K562 (cell line): ENCODE data around the gene SLC25A20. TPM values are rescaled to one million over a fixed set of nuclear protein-coding genes. Genes with fewer than 3 reads are reported as not detected.

ENCODE experiments used
- ADNP ChIP-seq: fragments of 200-800 bp; sonication (Bioruptor generic); IDR thresholded peaks from 2 replicates; pipeline ENCODE4 v1.6.1; 2016; ENCODE audit warnings: missing genetic modification characterization, missing compliant biosample characterization
- ASH1L ChIP-seq: fragments of 450-650 bp; IDR thresholded peaks from 2 replicates; pipeline ENCODE4 v1.6.1; 2018; ENCODE audit warnings: borderline replicate concordance, mild to moderate bottlenecking, low read depth; ENCODE audit not compliant: partially characterized antibody
- CREB3L1 ChIP-seq: fragments of 450-650 bp; IDR thresholded peaks from 2 replicates; pipeline ENCODE4 v1.6.1; 2014; ENCODE audit warnings: low read depth, mild to moderate bottlenecking, moderate library complexity, borderline replicate concordance
- E2F1 ChIP-seq: sonication (generic); formaldehyde crosslinking; IDR thresholded peaks from 2 replicates; pipeline ENCODE4 v1.8.1; 2023; ENCODE audit warnings: mild to moderate bottlenecking, missing genetic modification reagents, moderate library complexity
- EP400 ChIP-seq: fragments of 450-650 bp; IDR thresholded peaks from 2 replicates; pipeline ENCODE4 v1.6.1; 2017; ENCODE audit warnings: antibody characterized with exemption, mild to moderate bottlenecking, moderate library complexity
- ETS2 ChIP-seq: IDR thresholded peaks from 2 replicates; pipeline ENCODE4 v1.6.1; 2016; ENCODE audit warnings: borderline replicate concordance, missing genetic modification characterization, mild to moderate bottlenecking, moderate library complexity, missing compliant biosample characterization; ENCODE audit not compliant: poor library complexity, severe bottlenecking
- FOXP1 ChIP-seq: sonication (generic); formaldehyde crosslinking; IDR thresholded peaks from 2 replicates; pipeline ENCODE4 v1.8.0; 2022; ENCODE audit warnings: mild to moderate bottlenecking, missing genetic modification reagents
- MXD1 ChIP-seq: fragments of 250-450 bp; sonication (Bioruptor Pico); IDR thresholded peaks from 2 replicates; pipeline ENCODE4 v1.8.0; 2021; ENCODE audit warnings: borderline replicate concordance, mild to moderate bottlenecking, moderate library complexity; ENCODE audit not compliant: poor library complexity, severe bottlenecking
- NFIX ChIP-seq: fragments of 250-450 bp; sonication (Bioruptor Pico); IDR thresholded peaks from 2 replicates; pipeline ENCODE4 v1.4.0; 2020; ENCODE audit warnings: low read depth, mild to moderate bottlenecking, moderate library complexity
- NUFIP1 ChIP-seq: fragments of 450-650 bp; IDR thresholded peaks from 2 replicates; pipeline ENCODE4 v1.6.1; 2018; ENCODE audit not compliant: partially characterized antibody
- RBBP5 ChIP-seq: fragments of 200-600 bp; sonication (generic); IDR thresholded peaks from 2 replicates; pipeline ENCODE4 v1.6.1; 2012; ENCODE audit warnings: borderline replicate concordance, mild to moderate bottlenecking, low read length, control low read depth, inconsistent platforms; ENCODE audit not compliant: insufficient read depth, poor library complexity, severe bottlenecking
- RFX1 ChIP-seq: fragments of 450-650 bp; IDR thresholded peaks from 2 replicates; pipeline ENCODE4 v1.6.1; 2016; ENCODE audit warnings: mild to moderate bottlenecking, moderate library complexity
- ZNF12 ChIP-seq: sonication (generic); formaldehyde crosslinking; IDR thresholded peaks from 2 replicates; pipeline ENCODE4 v1.4.0; 2020; ENCODE audit warnings: mild to moderate bottlenecking, missing genetic modification reagents
- ZNF146 ChIP-seq: IDR thresholded peaks from one replicate; pipeline ENCODE4 v1.6.1; 2018; ENCODE audit warnings: missing compliant biosample characterization; ENCODE audit not compliant: unreplicated experiment
- ZNF318 ChIP-seq, 2 experiments: fragments of 450-650 bp; IDR thresholded peaks; 2 replicates each; pipeline ENCODE4 v1.6.1; 2016; ENCODE audit warnings: mild to moderate bottlenecking in 2 of 2, borderline replicate concordance in 1 of 2, low read depth in 1 of 2, moderate library complexity in 1 of 2
- ZNF57 ChIP-seq: fragments of 450-650 bp; formaldehyde crosslinking; IDR thresholded peaks from 2 replicates; pipeline ENCODE4 v1.4.0; 2020; ENCODE audit warnings: mild to moderate bottlenecking, moderate library complexity
- ZNF79 ChIP-seq: fragments of 250-450 bp; sonication (Bioruptor Pico); IDR thresholded peaks from 2 replicates; pipeline ENCODE4 v1.4.0; 2020; ENCODE audit warnings: low read depth, mild to moderate bottlenecking, moderate library complexity
- polyA plus RNA-seq, 8 experiments: library from polyadenylated mRNA; depleted of rRNA in 4 of 8; stranded (reverse) in 5 of 8; unstranded in 3 of 8; fragments of >200 nt; fragmentation: Nextera tagmentation in 2 of 8; fragmentation: Illumina TruSeq in 1 of 8; extraction: Ambion mirVana in 2 of 8; extraction: Trizol in 1 of 8; gene quantifications; 2 replicates each; pipeline versions ENCODE4 v1.2.1 to v1.2.3, GENCODE V29; 2011 to 2014; ENCODE audit warnings: inconsistent platforms in 1 of 8, missing spikeins in 1 of 8
- total RNA-seq, 7 experiments: library from RNA; depleted of rRNA in 6 of 7; stranded (reverse); fragments of >200 nt in 6 of 7; fragmentation: Illumina TruSeq in 2 of 7; extraction: Trizol in 2 of 7; gene quantifications; 2 replicates each; pipeline versions ENCODE4 v1.2.1 to v1.2.3, GENCODE V29; 2011 to 2021; ENCODE audit warnings: low replicate concordance in 1 of 7

Gene SLC25A20
- total and polyA plus RNA-seq, 9 of the 15 experiments (the other 6 are each of a cell fraction or from before 2014, with no cell fraction given), result 14.3 to 48.1 (median 21.6) TPM

GRCh38 chr3:48847053-48847503, 51.6 kb downstream of the SLC25A20 start (continued):
- TF ChIP-seq ZNF318 (IDR thresholded peaks at IDR 0.05; ENCODE audit: borderline replicate concordance in 1 of 2, low read depth in 1 of 2), result no peak
- TF ChIP-seq RFX1, result no peak
- no peak for TF ChIP-seq ZNF146 (CRISPR knock-in tag)
- peak; percentile 57; the same call in 1 of the 2 replicates for TF ChIP-seq EP400
- TF ChIP-seq E2F1 (CRISPR knock-in tag), result no peak
- TF ChIP-seq ZNF57, result no peak
- no peak for TF ChIP-seq ADNP
- TF ChIP-seq MXD1 (CRISPR knock-in tag), result no peak
- no peak for TF ChIP-seq ZNF12
- peak; percentile 32 for TF ChIP-seq RBBP5
- no peak for TF ChIP-seq ETS2
- TF ChIP-seq FOXP1, result no peak
- TF ChIP-seq CREB3L1, result no peak
- TF ChIP-seq ASH1L, result no peak
- TF ChIP-seq NFIX (CRISPR knock-in tag), result no peak
- TF ChIP-seq NUFIP1, result no peak
- TF ChIP-seq ZNF79 (CRISPR knock-in tag), result no peak
